Measurements from ENCODE around the gene PPM1L. TPM values are rescaled to one million over a fixed set of nuclear protein-coding genes. Genes with fewer than 3 reads are reported as not detected.

The PPM1L gene
- total and polyA plus RNA-seq, 10 of the 15 experiments (the other 5 are each of a cell fraction or from before 2014, with no cell fraction given), result under 0.01 to 0.33 (median 0.06) TPM; not detected in 1

GRCh38 chr3:160886421-160886820 is 130.4 kb downstream of the PPM1L start:
- Histone ChIP-seq H2AFZ (ENCODE audit: control insufficient read depth, low read depth, low read length) (peak overlapping the region; percentile 24), H3K9ac (ENCODE audit: control insufficient read depth, insufficient read depth, low read length) (no peak overlapping the region), H3K36me3 (ENCODE audit: control insufficient read depth in 2 of 2, insufficient read depth in 2 of 2, low read length in 1 of 2) (no peaks in the 10 kb centered on the region), H3K9me3 (replicated peaks; ENCODE audit: control insufficient read depth, insufficient read depth, low read length) (no peaks in the 10 kb centered on the region; the same call in 2 of the 3 replicates), H3K4me2 (ENCODE audit: control insufficient read depth, insufficient read depth) (peak overlapping the region; percentile 73), H3K27me3 (replicated peaks in 1 of 2; ENCODE audit: control insufficient read depth in 2 of 2, insufficient read depth in 2 of 2, low read length in 1 of 2) (no peaks in the 10 kb centered on the region), H3K4me3 (no peak overlapping the region), H3K4me1 (ENCODE audit: control insufficient read depth, insufficient read depth, low read length) (peaks cover 11% of the 10 kb centered on the region), H4K20me1 (ENCODE audit: control insufficient read depth, insufficient read depth) (no peaks in the 10 kb centered on the region), H3K27ac (ENCODE audit: control insufficient read depth, insufficient read depth) (peak overlapping the region; percentile 42; the same call in 1 of the 2 replicates), H3K79me2 (ENCODE audit: control insufficient read depth, insufficient read depth, low read length) (no peaks in the 10 kb centered on the region)
- intact Hi-C loops (cut with micrococcal nuclease; ENCODE audit: unreplicated experiment) (no loop called here), in situ Hi-C loops (cut with MboI) (no loop called here)
- DNase-seq (ENCODE audit: low read depth, low spot score), result peak; percentile 64
- POLR2A ChIA-PET, result no interaction called here
- peak; percentile 47 for FAIRE-seq
- CTCF ChIA-PET, result no interaction called here
- BruUV-seq (replicated peaks), result no TSS peak
- ATAC-seq, result peak; percentile 94
- SMC1A ChIA-PET (ENCODE audit: uncharacterized antibody, unreplicated experiment), result interaction anchor here (1.2 to 1.5 kb wide), 2 partner anchors 11 to 217 kb away, joined by 3 to 4 read pairs; no protein-coding TSS in a partner anchor
- RAD21 ChIA-PET (ENCODE audit: unreplicated experiment), result no interaction called here
- 2% methylated on average over 4 of the region's 4 CpGs for WGBS (ENCODE audit: insufficient coverage, insufficient replicate concordance, low lambda C conversion rate, missing lambda C conversion rate)
- no peak for TF ChIP-seq GABPA (IDR thresholded peaks at IDR 0.05; ENCODE audit: low read depth)
- no peak for TF ChIP-seq ZNF622 (IDR thresholded peaks at IDR 0.05)
- no peak for TF ChIP-seq CHD2 (IDR thresholded peaks at IDR 0.05; ENCODE audit: borderline replicate concordance, low read depth, low read length)
- TF ChIP-seq HDAC2 (IDR thresholded peaks at IDR 0.05), result no peak
- no peak for TF ChIP-seq NR2C2 (IDR thresholded peaks at IDR 0.05; ENCODE audit: borderline replicate concordance, control insufficient read depth, insufficient read length, low read depth)
- TF ChIP-seq, protein P1, sequence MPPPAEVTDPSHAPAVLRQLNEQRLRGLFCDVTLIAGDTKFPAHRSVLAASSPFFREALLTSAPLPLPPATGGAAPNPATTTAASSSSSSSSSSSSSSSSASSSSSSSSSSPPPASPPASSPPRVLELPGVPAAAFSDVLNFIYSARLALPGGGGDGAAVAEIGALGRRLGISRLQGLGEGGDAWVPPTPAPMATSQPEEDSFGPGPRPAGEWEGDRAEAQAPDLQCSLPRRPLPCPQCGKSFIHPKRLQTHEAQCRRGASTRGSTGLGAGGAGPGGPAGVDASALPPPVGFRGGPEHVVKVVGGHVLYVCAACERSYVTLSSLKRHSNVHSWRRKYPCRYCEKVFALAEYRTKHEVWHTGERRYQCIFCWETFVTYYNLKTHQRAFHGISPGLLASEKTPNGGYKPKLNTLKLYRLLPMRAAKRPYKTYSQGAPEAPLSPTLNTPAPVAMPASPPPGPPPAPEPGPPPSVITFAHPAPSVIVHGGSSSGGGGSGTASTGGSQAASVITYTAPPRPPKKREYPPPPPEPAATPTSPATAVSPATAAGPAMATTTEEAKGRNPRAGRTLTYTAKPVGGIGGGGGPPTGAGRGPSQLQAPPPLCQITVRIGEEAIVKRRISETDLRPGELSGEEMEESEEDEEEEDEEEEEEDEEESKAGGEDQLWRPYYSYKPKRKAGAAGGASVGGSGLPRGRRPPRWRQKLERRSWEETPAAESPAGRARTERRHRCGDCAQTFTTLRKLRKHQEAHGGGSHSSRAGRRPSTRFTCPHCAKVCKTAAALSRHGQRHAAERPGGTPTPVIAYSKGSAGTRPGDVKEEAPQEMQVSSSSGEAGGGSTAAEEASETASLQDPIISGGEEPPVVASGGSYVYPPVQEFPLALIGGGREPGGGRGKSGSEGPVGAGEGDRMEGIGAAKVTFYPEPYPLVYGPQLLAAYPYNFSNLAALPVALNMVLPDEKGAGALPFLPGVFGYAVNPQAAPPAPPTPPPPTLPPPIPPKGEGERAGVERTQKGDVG (CRISPR knock-in tag; IDR thresholded peaks at IDR 0.05), result no peak
- TF ChIP-seq, protein P2, sequence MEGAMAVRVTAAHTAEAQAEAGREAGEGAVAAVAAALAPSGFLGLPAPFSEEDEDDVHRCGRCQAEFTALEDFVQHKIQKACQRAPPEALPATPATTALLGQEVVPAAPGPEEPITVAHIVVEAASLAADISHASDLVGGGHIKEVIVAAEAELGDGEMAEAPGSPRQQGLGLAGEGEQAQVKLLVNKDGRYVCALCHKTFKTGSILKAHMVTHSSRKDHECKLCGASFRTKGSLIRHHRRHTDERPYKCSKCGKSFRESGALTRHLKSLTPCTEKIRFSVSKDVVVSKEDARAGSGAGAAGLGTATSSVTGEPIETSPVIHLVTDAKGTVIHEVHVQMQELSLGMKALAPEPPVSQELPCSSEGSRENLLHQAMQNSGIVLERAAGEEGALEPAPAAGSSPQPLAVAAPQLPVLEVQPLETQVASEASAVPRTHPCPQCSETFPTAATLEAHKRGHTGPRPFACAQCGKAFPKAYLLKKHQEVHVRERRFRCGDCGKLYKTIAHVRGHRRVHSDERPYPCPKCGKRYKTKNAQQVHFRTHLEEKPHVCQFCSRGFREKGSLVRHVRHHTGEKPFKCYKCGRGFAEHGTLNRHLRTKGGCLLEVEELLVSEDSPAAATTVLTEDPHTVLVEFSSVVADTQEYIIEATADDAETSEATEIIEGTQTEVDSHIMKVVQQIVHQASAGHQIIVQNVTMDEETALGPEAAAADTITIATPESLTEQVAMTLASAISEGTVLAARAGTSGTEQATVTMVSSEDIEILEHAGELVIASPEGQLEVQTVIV (IDR thresholded peaks at IDR 0.05; ENCODE audit: borderline replicate concordance, partially characterized antibody), result no peak
- TF ChIP-seq, protein P3, sequence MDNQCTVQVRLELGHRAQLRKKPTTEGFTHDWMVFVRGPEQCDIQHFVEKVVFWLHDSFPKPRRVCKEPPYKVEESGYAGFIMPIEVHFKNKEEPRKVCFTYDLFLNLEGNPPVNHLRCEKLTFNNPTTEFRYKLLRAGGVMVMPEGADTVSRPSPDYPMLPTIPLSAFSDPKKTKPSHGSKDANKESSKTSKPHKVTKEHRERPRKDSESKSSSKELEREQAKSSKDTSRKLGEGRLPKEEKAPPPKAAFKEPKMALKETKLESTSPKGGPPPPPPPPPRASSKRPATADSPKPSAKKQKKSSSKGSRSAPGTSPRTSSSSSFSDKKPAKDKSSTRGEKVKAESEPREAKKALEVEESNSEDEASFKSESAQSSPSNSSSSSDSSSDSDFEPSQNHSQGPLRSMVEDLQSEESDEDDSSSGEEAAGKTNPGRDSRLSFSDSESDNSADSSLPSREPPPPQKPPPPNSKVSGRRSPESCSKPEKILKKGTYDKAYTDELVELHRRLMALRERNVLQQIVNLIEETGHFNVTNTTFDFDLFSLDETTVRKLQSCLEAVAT (IDR thresholded peaks at IDR 0.05), result peak; percentile 78; the same call in 1 of the 2 replicates
- TF ChIP-seq KLF5 (IDR thresholded peaks at IDR 0.05; ENCODE audit: partially characterized antibody), result no peak
- TF ChIP-seq ZNF274 (IDR thresholded peaks at IDR 0.05; ENCODE audit: insufficient read depth, insufficient read length), result no peak
- no peak for TF ChIP-seq SUZ12 (IDR thresholded peaks at IDR 0.05; ENCODE audit: unreplicated experiment)
- no peak for TF ChIP-seq WRNIP1 (IDR thresholded peaks at IDR 0.05; ENCODE audit: borderline replicate concordance, low read depth, low read length)
- TF ChIP-seq USF1 (IDR thresholded peaks at IDR 0.05; ENCODE audit: borderline replicate concordance, extremely low read length, insufficient read depth, low read depth, low read length), result no peak
- TF ChIP-seq, protein P4, sequence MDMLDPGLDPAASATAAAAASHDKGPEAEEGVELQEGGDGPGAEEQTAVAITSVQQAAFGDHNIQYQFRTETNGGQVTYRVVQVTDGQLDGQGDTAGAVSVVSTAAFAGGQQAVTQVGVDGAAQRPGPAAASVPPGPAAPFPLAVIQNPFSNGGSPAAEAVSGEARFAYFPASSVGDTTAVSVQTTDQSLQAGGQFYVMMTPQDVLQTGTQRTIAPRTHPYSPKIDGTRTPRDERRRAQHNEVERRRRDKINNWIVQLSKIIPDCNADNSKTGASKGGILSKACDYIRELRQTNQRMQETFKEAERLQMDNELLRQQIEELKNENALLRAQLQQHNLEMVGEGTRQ (IDR thresholded peaks at IDR 0.05; ENCODE audit: borderline replicate concordance, low read depth, low read length), result no peak
- TF ChIP-seq IRF4 (IDR thresholded peaks at IDR 0.05; ENCODE audit: low read depth, low read length), result no peak
- TF ChIP-seq RUNX3 (IDR thresholded peaks at IDR 0.05; ENCODE audit: low read length), result peak; percentile 98

Data from GM12878 (cell line).